ENCODE data around the gene MEGF6.
"Not testable (repeated sequence)": the region's sequence is repeated elsewhere in the genome, so short reads cannot be mapped to it uniquely, and the experiment has no call there.

Gene MEGF6

DNA sequence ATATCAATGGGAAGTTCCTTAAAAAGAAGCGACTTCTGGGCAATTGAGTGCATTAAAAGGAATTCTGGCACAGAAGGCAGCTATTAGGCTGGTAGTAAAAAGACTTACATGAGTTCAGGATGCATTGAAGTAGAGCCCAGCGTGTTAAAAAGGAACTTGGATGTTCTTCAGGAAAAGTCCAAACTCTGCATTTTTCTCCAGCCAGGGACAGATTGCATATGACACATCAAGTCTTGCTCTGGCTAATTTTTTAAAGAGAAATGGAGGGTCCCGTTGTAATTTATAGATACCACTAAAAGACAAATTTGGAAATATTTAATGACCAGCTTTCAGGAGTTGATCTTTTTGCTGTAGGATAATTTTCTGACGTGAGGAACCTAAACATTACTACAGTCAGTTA lies 14.7 kb upstream of the MEGF6 start:
- DNase-seq = no peak

DNA sequence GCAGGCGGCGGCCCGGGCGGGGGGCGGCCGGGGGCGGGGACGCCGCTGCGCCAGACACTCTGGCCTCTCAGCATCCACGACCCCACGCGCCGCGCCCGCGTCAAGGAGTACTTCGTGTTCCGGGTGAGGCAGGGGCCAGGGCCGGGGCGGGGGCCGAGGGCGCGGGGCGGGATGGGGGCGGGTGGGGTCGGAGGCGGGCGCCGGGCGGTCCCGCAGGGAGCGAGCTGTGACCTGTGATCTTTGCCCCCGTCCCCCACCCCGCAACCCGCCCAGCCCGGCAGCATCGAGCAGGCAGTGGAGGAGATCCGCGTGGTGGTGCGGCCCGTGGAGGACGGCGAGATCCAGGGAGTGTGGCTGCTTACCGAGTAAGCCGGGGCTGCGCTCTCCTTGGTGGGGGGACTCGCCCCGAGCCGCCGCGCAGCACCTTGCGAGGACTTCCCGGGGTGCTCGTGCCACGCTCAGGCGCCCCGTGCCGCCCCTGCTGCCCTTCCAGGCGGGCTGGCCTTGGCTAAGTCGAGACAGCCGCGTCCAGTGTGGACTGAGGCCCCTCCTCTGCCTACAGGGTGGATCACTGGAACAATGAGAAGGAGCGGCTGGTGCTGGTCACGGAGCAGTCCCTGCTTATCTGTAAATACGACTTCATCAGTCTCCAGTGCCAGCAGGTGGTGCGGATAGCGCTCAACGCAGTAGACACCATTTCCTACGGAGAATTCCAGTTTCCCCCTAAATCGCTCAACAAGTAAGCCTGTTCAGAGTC lies 14.0 kb upstream of the MEGF6 start:
- DNase-seq = peak; percentile 17

DNA sequence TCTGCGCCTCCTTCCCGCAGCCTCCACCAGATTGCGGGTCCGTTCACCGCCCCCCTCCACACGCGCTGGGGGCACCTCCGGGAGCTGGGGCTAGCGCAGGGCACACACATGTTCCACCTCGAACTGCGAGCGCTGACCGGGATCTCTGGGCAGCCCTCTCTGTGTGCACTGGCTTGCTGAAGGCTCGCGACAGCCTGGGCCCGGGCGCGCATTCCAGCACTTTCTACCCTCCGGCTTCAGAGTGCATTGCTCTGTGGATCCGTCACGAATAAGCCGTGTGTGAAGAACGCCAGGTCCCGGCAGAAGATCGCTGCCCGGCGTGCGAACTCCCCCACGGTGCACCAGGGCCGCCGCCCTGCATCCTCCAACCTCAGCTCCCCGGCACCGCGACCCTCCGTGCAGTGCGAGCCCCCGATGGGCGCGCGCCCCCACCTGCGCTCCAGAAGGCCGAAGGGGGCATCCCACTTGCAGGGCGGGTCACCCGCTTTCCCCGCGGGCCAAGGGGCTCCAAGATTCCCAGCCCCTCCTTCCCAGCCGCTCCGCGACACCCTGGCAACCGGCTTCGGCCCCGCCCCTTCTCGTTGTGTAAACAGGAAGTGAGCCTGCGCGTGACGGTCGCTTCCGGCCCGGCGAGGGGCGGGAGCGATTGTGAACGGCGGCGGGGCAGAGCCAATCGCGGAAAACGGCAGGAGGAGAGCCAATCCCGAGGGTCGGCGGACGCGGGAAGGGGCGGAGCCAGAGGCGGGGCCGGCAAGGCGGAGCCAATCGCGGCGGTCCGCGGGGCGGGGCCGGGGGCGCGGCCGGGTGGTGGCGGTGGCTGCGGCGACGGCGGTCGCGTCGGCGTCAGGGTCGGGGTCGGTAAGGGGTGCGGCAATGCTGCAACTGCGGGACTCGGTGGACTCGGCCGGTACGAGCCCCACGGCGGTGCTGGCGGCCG lies 13.2 kb upstream of the MEGF6 start, which contains the start of gene TPRG1L:
Gene TPRG1L, plus strand, starts transcription at position 816 of the 937 bp plus-strand sequence. Its CDS starts 58 bp downstream, at position 874.
- DNase-seq = peak; percentile 95

DNA sequence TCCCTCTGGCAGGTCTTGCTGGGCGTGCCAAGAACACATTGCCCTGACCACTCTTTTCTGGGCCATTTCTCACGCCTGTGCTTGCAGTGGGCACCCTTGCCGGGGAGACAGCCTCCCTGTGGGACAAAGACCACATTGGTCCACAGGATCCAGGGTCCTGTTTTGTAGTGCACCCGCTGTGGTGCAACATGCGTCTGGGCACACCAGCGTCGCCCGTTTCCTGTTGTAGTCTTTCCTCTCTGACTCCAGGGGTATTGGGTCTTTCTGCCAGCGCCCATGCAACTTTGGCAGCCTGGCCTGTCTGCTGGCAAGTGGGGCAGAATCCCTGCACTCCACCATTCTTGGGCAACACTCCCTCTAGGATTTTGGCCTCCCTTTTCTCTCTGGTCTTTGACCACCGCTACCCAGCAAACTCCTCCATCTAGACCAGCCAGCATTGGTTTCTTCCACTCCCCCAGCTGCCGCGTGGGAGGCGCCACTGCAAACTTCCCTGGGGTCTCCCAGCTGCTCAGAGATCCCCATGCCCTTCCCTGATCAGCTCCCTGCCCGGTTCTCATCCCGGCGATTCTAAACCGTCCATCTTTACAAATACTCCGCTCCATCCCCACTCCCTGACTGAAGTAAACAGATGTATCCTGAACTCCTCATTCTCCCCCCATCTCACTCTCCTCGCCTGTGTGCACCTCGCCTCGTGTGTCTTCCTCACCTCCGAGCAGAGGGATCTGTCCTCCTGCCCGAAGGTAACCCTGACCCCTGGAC lies 12.3 kb upstream of the MEGF6 start:
- DNase-seq = no peak

DNA sequence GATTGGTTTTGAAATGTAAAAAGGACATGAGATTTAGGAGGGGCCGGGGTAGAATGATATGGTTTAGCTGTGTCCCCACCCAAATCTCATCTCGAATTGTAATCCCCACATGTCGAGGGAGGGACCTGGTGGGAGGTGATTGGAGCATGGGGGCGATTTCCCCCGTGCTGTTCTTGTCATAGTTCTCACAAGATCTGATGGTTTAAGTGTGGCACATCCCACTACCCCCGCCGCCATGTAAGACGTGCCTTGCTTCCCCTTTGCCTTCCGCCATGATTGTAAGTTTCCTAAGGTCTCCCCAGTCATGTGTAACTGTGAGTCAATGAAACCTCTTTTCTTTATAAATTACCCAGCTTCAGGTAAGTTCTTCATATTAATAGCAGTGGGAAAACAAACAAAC lies 10.8 kb upstream of the MEGF6 start:
- not testable (repeated sequence) for DNase-seq

DNA sequence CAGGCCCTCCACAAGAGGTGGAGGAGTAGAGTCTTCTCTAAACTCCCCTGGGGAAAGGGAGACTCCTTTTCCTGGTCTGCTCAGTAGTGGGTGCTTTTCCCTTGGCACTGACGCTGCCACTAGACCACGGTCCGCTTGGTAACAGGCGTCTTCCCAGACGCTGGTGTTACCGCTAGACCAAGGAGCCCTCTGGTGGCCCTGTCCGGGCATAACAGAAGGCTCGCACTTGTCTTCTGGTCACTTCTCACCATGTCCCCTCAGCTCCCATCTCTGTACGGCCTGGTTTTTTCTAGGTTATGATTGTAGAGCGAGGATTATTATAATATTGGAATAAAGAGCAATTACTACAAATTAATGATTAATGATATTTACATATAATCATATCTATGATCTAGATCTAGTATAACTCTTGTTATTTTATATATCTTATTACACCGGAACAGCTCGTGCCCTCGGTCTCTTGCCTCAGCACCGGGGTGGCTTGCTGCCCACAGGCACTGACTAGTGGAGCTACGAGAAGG lies 9.9 kb upstream of the MEGF6 start:
- DNase-seq = peak; percentile 43

DNA sequence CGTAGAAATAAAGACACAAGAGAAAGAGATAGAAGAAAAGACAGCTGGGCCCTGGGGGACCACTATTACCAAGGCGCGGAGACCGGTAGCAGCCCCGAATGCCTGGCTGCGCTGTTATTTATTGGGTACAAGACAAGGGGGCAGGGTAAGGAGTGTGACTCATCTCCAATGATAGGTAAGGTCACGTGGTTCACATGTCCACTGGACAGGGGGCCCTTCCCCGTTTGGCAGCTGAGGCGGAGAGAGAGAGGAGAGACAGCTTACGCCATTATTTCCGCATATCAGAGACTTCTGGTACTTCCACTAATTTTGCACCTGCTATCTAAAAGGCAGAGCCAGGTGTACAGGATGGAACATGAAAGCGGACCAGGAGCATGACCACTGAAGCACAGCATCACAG lies 9.4 kb upstream of the MEGF6 start:
- no peak for DNase-seq

DNA sequence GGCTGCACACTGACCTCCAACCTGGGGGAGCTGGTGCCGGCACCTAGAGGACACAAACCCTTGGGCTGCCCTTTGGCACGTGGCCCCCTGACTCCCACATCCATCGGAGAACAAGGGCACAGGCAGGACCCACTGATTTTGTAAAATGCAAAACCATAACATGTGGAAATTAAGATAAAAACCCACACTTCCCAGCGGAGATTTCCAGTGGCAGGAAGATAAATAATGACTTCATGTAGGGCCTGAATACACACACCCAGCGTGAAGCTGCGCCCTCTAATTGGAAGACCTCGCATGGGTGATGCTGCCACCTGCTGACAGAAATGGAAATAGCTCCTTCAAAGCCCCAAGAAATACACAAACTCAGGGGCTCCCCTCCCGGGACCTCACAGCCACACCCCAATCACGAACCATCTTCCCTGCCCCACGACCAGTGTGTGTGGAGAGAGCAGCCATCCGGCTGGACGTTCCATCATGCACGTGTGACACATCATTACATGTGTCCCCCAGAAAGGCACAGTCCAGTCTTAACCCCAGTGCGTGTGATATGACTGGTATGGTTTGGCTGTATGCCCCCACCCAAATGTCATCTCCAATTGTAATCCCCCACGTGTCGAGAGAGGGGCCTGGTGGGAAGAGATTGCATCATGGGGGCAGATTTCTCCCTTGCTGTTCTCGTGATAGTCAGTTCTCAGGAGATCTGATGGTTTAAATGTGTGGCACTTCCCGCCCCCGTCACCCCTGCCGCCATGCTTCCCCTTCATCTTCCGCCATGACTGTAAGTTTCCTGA lies 7.8 kb upstream of the MEGF6 start:
- peak; percentile 76 for DNase-seq

DNA sequence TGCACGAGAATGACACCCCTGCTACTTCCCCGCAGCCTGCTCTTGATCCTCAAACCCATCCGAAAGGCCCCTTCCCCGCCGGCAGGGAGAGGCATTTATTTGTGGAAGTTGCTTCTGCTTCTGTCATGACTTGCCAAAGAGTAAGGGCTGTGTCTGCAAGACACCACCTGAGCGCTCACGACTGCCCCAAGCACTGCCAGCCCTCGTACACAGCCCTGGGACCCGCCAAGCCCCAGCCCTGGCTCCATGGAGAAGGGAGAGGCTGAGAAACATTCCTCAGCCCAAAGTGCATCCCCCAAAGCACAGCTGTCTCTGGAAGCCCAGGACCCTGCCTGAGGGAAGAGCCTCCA lies 7.2 kb upstream of the MEGF6 start:
- DNase-seq = no peak

DNA sequence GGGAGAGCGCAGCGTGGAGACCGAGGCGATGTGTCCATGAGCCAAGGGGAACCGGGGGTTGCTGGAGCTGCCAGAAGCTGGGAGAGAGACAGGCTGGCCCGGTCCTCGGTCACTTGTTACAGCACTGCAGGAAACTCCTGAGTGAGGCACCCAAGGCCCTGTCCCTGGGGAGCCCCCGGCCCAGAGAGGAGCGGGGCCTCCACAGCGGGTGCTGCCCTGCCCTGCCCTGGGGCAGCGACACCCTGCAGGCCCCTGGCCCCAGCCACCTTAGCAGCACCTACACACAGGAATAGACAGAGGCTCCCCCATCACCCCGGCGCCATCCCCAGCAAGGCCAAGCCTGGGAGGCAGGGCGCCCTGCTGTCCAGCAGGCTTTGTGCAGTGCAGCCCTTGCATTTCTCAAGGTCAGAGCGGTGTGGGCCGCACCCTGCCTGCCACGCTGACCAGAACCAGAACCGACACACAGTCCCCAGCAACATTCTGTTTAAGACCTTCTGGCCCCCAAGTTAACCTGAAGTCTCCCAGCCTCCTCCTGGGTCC lies 6.6 kb upstream of the MEGF6 start:
- DNase-seq = no peak

DNA sequence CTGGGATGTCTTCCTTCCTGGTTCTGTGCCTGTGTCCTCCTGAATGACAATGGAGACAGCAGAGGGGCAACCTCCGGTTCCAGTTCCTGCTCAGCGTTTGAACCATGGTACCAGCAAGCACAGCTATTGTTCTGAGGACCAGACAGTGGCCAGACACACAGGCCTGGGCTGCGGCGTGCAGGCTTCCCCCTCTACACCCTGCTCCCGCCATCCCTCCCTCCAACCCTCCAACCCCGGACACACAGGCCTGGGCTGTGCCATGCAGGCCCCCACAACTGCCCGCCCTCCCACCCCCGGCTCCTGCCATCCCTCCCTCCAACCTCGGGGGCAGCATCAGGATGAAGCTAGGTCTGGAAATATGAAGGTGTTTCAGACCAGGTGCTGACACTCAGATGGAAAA lies 5.6 kb upstream of the MEGF6 start:
- no peak for DNase-seq

DNA sequence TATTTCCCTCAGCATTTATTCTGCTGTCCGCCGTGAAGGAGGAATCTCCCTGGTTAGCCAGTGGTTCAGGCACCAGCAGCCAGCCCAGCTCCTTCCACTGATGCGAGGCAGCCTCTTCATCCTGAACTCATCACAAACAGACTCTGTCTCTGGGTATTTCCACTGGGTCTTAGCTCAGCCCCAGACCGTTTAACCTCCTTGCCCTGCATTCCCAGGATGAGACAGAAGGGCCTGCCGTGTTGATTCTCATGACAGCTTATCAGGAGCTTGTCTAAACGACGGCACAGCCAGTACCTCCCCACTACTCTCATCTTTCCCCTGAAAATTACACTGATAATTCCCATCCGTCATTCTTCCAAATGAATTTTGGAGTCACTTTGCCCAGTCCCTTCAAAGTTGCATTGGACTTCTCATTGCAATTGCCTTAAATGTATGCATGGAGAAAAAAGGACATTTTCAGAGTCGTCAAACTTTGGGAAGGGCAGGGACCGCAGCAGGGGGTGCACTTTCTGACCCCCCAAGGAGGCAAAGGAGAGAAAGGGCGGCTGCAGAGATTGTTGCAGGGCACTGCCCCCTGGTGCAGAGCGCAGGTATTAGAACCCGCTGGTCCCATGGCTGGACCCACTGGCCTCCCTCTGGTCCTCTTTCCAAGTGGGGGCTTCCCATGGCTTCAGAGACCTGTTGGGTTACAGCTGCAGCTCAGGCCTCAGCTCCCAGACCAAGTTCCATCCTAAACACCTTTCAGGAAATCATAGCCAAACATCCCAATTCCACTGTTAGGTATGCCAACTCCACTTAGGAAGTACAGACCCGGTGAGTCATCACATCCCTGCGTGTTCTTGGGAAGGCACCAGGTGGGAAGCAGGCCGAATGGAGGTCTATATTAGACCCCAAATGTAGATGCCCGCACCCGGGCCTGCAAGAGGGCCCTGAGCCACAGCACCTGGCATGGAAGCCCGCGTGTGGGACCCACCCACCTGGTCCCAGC lies 3.7 kb upstream of the MEGF6 start:
- no peak for DNase-seq

DNA sequence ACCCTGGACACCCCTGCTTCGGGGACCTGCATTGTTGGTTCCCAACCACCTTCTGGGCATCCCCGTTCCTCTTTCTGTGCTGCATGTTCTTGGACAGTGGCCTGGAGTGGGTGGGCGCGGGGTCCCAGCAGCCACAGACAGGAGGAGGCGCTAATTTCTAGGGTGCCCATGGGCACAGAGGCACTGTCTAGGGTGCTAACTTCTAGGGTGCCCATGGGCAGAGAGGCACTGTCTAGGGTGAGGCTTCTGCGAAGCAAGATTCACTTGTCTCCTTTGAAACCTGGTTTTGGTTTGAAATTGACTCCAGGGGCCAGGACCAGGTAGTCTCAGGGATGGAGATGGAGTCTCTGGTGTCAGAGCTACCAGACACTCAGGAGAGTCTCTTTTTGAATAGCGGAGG lies 815 bp upstream of the MEGF6 start:
- DNase-seq = no peak

DNA sequence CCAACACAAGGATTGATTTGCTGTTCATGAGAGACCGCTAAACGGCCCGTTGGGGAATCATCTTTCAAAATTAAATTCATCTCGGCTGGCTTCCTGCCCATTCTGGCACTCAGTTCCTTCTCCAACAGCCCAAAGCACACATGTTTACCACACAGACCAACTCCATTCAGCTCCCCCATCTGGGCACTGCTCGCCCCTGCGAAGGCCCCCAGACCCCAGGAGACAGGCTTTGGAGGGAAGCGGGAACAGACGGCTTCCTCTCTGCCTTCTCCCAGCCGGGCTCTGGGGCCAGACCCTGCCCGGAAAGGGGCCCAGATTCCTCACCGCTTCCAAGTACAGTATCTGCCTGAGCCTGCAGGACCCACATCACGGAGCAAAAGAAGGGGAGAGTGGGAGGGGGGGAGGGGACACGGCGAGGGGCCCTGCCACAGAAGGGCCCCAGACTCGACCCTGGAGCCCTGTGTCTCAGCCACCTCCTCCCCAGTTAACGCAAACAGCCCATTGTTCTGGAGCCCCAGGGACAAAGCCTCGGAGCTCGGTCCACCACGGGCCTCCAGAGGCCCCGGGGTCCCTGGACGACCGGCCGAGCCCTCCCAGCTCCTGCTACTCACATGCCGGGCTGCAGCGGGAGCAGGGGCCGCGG lies 660 bp downstream of the MEGF6 start:
- no peak for DNase-seq

DNA sequence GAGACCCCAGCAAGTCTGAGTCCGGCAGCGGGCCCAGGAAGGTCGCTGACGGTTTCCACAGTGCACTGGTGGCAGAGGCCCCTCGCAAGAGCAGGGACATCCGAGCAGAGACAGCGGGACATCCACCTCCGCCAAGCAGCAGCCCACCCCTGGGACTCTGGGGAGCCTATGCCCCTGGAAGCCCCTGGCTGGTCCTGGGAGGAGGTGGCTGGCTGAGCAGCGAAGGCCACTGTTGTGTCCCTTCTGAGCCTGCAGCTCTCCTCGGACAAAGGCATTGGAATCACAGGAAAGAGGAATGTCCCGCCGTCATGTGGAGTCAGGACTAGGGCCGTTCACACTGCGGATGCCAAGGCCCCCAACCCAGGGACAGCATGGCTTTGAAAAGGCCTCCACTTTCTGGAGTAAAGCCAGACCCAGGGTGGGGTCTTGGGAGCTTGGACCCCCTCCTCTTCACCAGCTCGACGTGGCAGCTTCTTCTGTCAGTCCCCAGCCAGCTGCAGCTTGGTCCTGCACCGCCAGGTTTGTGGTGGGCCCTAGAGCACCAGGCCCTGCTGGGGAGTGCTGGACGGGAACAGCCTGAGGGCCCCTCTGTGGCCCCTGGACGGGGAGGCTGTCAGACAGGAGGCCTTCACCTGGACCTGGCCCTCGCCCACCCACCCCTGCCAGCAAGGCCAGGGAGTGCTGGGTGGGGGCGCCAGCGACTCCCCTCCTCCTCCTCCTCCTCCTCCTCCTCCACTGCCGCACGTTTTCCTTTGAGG lies 1.4 kb downstream of the MEGF6 start:
- DNase-seq = no peak

DNA sequence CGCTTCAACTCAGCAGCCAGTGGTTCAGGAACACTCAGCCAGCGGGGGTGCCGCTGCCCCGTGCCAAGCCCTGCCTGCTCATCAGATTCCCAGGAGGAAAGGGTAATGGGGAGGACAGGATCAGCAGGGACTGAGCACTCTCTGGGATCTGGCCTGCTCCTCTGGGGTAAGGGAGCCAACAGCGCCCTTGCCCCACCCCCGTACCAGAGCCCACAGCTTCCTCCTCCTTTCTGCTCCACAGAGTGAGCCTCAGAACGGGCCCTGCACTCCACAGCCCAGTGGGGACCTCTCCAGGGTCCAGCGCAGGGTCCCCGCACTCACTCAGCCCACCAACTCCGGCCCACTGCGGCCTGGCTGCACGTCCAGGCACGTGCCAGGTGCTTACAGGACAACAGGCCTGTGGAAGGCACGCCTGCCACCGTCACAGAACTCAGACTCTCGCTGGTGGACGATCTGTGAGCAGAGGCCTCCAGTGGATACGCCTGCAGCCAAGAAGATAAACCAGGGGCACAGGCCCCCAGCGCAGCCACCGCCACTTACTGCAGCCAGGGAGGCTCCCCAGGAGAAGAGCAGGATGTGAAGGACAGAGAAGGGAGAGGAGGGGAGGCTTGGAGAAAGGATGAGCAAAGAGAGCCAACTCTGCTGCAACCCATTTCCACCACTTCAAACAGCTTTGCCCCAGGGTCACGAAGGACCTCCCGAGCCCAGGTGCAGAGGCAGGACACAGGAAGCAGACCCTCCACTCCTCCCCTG lies 2.1 kb downstream of the MEGF6 start:
- no peak for DNase-seq

DNA sequence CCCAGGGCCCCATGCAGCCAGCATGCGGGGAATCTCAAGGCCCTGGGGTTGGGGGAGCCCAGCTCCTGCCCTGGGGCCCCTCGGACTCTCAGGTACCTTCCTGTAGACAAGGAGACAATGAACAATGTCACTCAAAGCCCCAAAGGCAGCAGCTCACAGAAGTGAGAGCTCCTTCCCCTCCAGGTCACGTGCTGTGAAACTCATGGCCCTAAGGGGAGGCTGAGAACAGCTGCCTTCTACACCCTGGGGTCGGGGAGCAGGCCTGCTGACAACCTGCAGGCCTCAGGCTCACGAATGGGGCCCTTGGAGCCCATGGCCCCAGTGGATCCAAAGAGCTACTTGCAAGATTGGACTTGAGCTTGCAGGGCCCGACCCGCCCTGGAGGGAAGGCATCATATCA lies 3.2 kb downstream of the MEGF6 start:
- no peak for DNase-seq

DNA sequence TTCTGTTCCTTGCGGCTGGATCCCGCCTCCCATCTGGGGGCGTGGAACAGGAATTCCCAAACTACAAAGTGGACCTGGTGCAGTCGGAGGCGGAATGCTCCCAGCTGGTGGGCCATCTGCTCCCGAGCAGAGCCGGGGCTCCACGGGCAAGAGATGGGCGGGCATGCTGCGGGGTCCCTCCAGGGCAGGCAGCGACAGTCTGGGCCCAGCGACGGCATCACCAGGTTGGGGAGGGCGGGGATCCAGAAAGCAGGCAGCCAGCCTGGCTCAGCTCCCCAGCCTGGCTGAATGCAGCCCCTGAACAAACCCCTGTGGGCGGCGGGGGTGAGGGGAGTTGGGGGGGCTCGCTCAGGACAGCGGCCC lies 3.6 kb downstream of the MEGF6 start:
- DNase-seq = no peak
